Measurements from ENCODE around the gene CCDC60.

Gene CCDC60

DNA sequence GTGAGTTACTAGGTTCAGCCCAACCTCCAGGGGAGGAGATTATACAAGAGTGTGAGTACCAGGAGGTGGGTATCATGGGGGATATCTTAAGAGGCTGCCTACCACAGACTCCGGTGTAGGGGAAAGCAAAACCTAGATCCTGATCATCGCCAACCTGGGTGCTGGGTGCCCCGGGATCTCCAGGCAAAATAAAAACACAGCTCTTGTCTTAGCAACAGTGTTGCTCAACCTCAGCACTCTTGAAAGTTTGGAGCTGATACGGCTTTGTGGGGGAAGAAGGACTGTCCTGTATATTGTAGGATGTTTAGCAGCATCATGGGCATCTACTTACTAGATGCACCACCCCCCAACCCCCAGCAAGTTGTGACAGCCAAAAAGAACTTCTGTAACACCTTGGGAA is 74.5 kb downstream of the CCDC60 start:
- Histone ChIP-seq H3K9me3 (ENCODE audit: severe bottlenecking) (no peaks in the 10 kb centered on the region), H3K27me3 (ENCODE audit: insufficient read depth, poor library complexity, severe bottlenecking) (no peaks in the 10 kb centered on the region), H3K4me1 (ENCODE audit: insufficient read depth, poor library complexity, severe bottlenecking) (no peaks in the 10 kb centered on the region), H3K4me3 (ENCODE audit: severe bottlenecking) (no peak overlapping the region), H3K36me3 (ENCODE audit: low read depth) (no peaks in the 10 kb centered on the region), H3K27ac (ENCODE audit: poor library complexity, severe bottlenecking) (no peak overlapping the region)
- ATAC-seq (ENCODE audit: low read depth) (no peak), DNase-seq (ENCODE audit: low spot score) (no peak)
- TF ChIP-seq, protein P1, sequence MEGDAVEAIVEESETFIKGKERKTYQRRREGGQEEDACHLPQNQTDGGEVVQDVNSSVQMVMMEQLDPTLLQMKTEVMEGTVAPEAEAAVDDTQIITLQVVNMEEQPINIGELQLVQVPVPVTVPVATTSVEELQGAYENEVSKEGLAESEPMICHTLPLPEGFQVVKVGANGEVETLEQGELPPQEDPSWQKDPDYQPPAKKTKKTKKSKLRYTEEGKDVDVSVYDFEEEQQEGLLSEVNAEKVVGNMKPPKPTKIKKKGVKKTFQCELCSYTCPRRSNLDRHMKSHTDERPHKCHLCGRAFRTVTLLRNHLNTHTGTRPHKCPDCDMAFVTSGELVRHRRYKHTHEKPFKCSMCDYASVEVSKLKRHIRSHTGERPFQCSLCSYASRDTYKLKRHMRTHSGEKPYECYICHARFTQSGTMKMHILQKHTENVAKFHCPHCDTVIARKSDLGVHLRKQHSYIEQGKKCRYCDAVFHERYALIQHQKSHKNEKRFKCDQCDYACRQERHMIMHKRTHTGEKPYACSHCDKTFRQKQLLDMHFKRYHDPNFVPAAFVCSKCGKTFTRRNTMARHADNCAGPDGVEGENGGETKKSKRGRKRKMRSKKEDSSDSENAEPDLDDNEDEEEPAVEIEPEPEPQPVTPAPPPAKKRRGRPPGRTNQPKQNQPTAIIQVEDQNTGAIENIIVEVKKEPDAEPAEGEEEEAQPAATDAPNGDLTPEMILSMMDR (IDR thresholded peaks at IDR 0.05; ENCODE audit: poor library complexity, severe bottlenecking) = no peak

DNA sequence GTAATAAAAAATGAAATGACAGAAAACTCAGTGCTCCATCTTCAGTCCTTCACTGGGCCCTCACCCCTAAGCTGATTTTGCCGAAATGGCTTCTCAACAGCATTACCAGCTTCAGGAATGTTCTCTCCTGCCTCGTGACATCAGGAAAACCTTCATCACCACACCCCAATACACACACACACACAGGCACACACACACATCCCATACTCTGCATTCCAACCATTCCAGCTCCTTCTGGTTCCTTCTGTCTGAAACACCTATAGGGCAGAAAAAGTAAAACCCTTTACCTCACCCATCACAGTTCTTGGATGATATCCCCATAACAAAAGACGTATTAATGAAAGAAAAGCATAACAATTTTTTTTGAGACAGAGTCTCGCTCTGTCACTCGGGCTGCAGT is 75.9 kb downstream of the CCDC60 start:
- Histone ChIP-seq H3K4me1 (ENCODE audit: insufficient read depth, poor library complexity, severe bottlenecking) (no peaks in the 10 kb centered on the region), H3K27me3 (ENCODE audit: insufficient read depth, poor library complexity, severe bottlenecking) (no peaks in the 10 kb centered on the region), H3K27ac (ENCODE audit: poor library complexity, severe bottlenecking) (no peak overlapping the region), H3K9me3 (ENCODE audit: severe bottlenecking) (no peaks in the 10 kb centered on the region), H3K4me3 (ENCODE audit: severe bottlenecking) (no peak overlapping the region), H3K36me3 (ENCODE audit: low read depth) (no peaks in the 10 kb centered on the region)
- ATAC-seq (ENCODE audit: low read depth) = no peak
- DNase-seq (ENCODE audit: low spot score) = no peak
- TF ChIP-seq, protein P1 (IDR thresholded peaks at IDR 0.05; ENCODE audit: poor library complexity, severe bottlenecking) = no peak

DNA sequence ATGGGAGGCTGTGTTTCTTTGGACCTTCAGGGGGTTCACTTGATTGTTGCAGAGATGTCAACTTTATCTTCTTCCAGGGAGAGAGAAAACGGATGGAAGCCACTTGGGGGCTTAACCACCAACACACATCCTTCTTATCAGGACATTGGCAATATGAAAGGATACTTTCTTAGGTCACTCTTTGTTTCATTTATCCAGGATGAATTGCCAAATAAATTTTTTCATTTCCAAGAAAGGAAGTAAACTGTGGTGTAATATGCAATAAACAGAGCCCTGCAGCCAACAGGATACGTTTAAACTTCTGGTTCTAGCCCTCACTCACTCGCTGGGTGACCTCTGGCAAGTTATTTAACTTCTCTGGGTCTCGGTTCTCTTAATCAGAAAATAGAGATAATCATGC is 77.8 kb downstream of the CCDC60 start:
- Histone ChIP-seq H3K4me3 (ENCODE audit: severe bottlenecking) (no peak overlapping the region), H3K27me3 (ENCODE audit: insufficient read depth, poor library complexity, severe bottlenecking) (no peaks in the 10 kb centered on the region), H3K9me3 (ENCODE audit: severe bottlenecking) (no peaks in the 10 kb centered on the region), H3K36me3 (ENCODE audit: low read depth) (no peaks in the 10 kb centered on the region), H3K4me1 (ENCODE audit: insufficient read depth, poor library complexity, severe bottlenecking) (no peaks in the 10 kb centered on the region), H3K27ac (ENCODE audit: poor library complexity, severe bottlenecking) (no peak overlapping the region)
- ATAC-seq (ENCODE audit: low read depth) = no peak
- TF ChIP-seq, protein P1 (IDR thresholded peaks at IDR 0.05; ENCODE audit: poor library complexity, severe bottlenecking) = no peak
- DNase-seq (ENCODE audit: low spot score) = no peak

DNA sequence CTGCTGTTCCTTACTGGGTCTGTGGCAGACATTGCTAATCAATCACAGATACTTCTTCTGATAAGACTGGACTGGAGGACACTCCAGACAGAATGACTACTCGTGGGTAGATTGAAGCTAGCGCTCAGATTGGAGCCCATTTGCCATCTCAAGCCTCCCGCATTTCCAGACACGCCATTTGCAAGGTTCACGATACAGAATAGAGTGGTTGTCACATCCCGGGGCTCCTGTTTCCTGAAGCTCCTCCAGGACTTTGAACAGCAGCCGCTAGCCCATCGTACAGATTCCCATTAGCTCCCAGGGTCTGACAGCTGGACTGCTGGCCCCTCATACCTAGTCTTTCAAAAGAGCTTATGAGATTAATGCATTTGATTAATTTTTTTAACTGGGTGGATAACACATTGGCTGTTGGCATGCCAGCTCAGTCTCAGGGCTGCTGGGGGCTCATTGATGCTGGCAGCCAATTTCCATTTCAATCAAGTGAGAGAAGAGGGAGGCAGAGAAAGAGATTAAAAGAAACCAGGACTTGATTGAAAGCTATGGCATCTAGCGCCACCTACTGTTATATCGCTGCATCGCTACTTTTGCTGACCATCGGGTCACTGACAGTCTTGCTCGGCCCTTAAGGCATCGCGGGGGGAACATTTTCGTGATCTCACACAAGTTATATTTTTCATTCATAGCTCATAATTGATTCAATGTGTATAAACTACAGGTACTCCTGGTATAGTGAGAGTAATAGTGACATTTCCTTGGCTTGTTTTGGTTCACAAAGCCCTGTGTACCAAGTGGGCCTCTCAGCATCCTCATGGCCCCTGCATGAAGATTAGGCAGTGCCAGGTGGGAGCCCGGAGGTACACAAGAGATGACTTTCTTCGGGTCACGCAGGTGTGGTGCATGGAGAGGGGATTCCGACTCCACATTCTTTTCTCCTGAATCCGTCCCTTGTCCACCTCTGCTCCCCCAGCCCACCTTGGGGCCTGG is 78.6 kb downstream of the CCDC60 start:
- TF ChIP-seq, protein P1 (IDR thresholded peaks at IDR 0.05; ENCODE audit: poor library complexity, severe bottlenecking) = peak; percentile 72
- Histone ChIP-seq H3K4me1 (ENCODE audit: insufficient read depth, poor library complexity, severe bottlenecking) (no peaks in the 10 kb centered on the region), H3K27ac (ENCODE audit: poor library complexity, severe bottlenecking) (no peak overlapping the region), H3K4me3 (ENCODE audit: severe bottlenecking) (no peak overlapping the region), H3K9me3 (ENCODE audit: severe bottlenecking) (no peaks in the 10 kb centered on the region), H3K27me3 (ENCODE audit: insufficient read depth, poor library complexity, severe bottlenecking) (no peaks in the 10 kb centered on the region), H3K36me3 (ENCODE audit: low read depth) (no peaks in the 10 kb centered on the region)
- ATAC-seq (ENCODE audit: low read depth) (no peak), DNase-seq (ENCODE audit: low spot score) (no peak)

DNA sequence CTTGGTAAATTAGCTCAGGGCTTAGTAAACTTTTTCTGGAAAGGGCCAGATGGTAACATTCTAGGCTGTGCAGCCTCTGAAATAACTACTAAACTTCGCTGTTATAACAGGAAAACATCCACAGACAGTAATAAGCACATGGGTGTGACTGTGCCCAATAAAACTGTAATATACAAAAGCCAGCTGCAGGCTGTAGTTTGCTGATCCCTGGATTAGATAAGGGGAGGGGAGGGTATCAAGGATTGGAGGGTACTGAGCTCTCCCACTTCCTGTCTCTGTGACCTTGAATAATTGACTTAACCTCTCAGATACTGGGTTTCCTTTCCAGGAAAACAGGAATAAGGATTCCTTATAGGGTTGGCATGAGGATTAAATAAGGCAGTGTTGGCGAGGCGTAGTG is 81.2 kb downstream of the CCDC60 start:
- H3K27me3 ChIP-seq (ENCODE audit: insufficient read depth, poor library complexity, severe bottlenecking) = no peaks in the 10 kb centered on the region
- no peaks in the 10 kb centered on the region for H3K36me3 ChIP-seq (ENCODE audit: low read depth)
- no peaks in the 10 kb centered on the region for H3K9me3 ChIP-seq (ENCODE audit: severe bottlenecking)
- H3K4me1 ChIP-seq (ENCODE audit: insufficient read depth, poor library complexity, severe bottlenecking) = no peaks in the 10 kb centered on the region
- no peak overlapping the region for H3K4me3 ChIP-seq (ENCODE audit: severe bottlenecking)
- TF ChIP-seq, protein P1 (IDR thresholded peaks at IDR 0.05; ENCODE audit: poor library complexity, severe bottlenecking) = no peak
- DNase-seq (ENCODE audit: low spot score) (no peak), ATAC-seq (ENCODE audit: low read depth) (no peak)
- H3K27ac ChIP-seq (ENCODE audit: poor library complexity, severe bottlenecking) = no peak overlapping the region
